Mesendoderm (in vitro differentiated cells): ENCODE results near the gene DENND5B.

Experiments used
- DNase-seq: peaks from one replicate; pipeline ENCODE4 v3.0.0; 2013
- H2AK5ac ChIP-seq: 2 replicates; pipeline ENCODE4 v1.6.1; 2013; ENCODE audit warnings: low read length, inconsistent platforms
- H2BK120ac ChIP-seq: 2 replicates; pipeline ENCODE4 v1.6.1; 2013; ENCODE audit warnings: low read depth, mild to moderate bottlenecking, low read length, moderate library complexity, mixed read lengths
- H2BK15ac ChIP-seq: replicated peaks from 2 replicates; pipeline ENCODE4 v1.6.1; 2013; ENCODE audit warnings: low read depth, mild to moderate bottlenecking, moderate library complexity
- H2BK5ac ChIP-seq: 2 replicates; pipeline ENCODE4 v1.6.1; 2013; ENCODE audit warnings: low read length, inconsistent platforms
- H3K18ac ChIP-seq: 2 replicates; pipeline ENCODE4 v1.6.1; 2013; ENCODE audit warnings: mild to moderate bottlenecking, low read length, mixed read lengths
- H3K23ac ChIP-seq: one replicate; pipeline ENCODE4 v1.6.1; 2013; ENCODE audit warnings: low read length
- H3K27ac ChIP-seq: 2 replicates; pipeline ENCODE4 v1.5.1; 2013; ENCODE audit warnings: low read depth, mild to moderate bottlenecking, inconsistent platforms, low read length, moderate library complexity
- H3K27me3 ChIP-seq: 2 replicates; pipeline ENCODE4 v1.6.1; 2013; ENCODE audit warnings: low read length, control low read depth, mild to moderate bottlenecking, inconsistent platforms; ENCODE audit not compliant: insufficient read depth, poor library complexity
- H3K36me3 ChIP-seq: 2 replicates; pipeline ENCODE4 v1.6.1; 2013; ENCODE audit warnings: low read length, inconsistent platforms; ENCODE audit not compliant: control insufficient read depth, insufficient read depth
- H3K4ac ChIP-seq: one replicate; pipeline ENCODE4 v1.6.1; 2013; ENCODE audit warnings: low read depth, mild to moderate bottlenecking, low read length, moderate library complexity
- H3K4me1 ChIP-seq: 2 replicates; pipeline ENCODE4 v1.6.1; 2013; ENCODE audit warnings: low read depth, low read length, inconsistent platforms; ENCODE audit not compliant: control insufficient read depth
- H3K4me2 ChIP-seq: 2 replicates; pipeline ENCODE4 v1.6.1; 2013; ENCODE audit warnings: low read length
- H3K4me3 ChIP-seq: 2 replicates; pipeline ENCODE4 v1.5.1; 2013; ENCODE audit warnings: mild to moderate bottlenecking, low read length
- H3K56ac ChIP-seq: one replicate; pipeline ENCODE4 v1.6.1; 2013; ENCODE audit warnings: low read length
- H3K79me1 ChIP-seq: 2 replicates; pipeline ENCODE4 v1.6.1; 2013; ENCODE audit warnings: low read length, inconsistent platforms
- H3K79me2 ChIP-seq: 2 replicates; pipeline ENCODE4 v1.6.1; 2013; ENCODE audit warnings: mild to moderate bottlenecking, low read length; ENCODE audit not compliant: control insufficient read depth, insufficient read depth
- H3K9ac ChIP-seq: 2 replicates; pipeline ENCODE4 v1.6.1; 2013; ENCODE audit warnings: low read length, inconsistent platforms
- H4K5ac ChIP-seq: one replicate; pipeline ENCODE4 v1.6.1; 2013; ENCODE audit warnings: low read length
- H4K8ac ChIP-seq: one replicate; pipeline ENCODE4 v1.6.1; 2013; ENCODE audit warnings: low read depth, mild to moderate bottlenecking, control low read depth, low read length, moderate library complexity
- WGBS: extraction: QIAGEN DNeasy Blood & Tissue Kit; methylation state at CpG from one replicate; pipeline ENCODE4 v1.1.7; 2013; ENCODE audit warnings: low lambda C conversion rate, missing lambda C conversion rate; ENCODE audit not compliant: insufficient coverage; ENCODE audit errors: extremely low coverage; 5-methylcytosine and 5-hydroxymethylcytosine counted together

Gene DENND5B

DNA sequence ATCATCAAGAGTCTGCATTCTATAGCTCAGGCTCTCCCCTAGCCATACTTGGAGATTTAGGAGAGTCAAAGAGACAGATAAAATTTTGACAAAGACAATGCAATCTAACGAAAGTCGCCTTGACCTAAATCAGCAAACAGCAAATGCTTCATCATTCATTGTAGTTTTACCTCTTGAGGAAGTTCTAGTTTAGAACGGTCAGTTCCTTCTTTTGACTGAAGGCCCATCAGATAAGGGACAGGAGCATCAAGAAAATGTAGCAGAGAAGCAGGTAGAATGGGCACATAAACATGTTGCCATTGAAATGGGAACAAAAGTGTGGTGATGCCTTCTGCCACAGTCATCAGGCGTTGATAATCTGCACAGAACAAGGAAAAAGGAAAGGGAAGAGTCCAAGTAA, 130.9 kb downstream of the DENND5B start:
- H3K18ac ChIP-seq: no peak overlapping the region
- H3K4ac ChIP-seq: no peak overlapping the region
- H2BK5ac ChIP-seq: no peak overlapping the region
- no peak overlapping the region for H2BK120ac ChIP-seq
- H2BK15ac ChIP-seq: no peak overlapping the region
- no peak overlapping the region for H3K23ac ChIP-seq
- H3K4me1 ChIP-seq: no peaks in the 10 kb centered on the region
- no peaks in the 10 kb centered on the region for H3K79me2 ChIP-seq
- H3K56ac ChIP-seq: no peak overlapping the region
- no peak overlapping the region for H2AK5ac ChIP-seq
- no peaks in the 10 kb centered on the region for H3K27me3 ChIP-seq
- no CpG with 5 or more reads among the region's 4 CpGs for WGBS
- H3K4me2 ChIP-seq: no peak overlapping the region
- no peak overlapping the region for H4K8ac ChIP-seq
- no peak for DNase-seq
- H3K4me3 ChIP-seq: no peak overlapping the region
- H3K79me1 ChIP-seq: no peaks in the 10 kb centered on the region
- H4K5ac ChIP-seq: no peak overlapping the region
- H3K9ac ChIP-seq: no peak overlapping the region
- no peak overlapping the region for H3K27ac ChIP-seq
- no peaks in the 10 kb centered on the region for H3K36me3 ChIP-seq

DNA sequence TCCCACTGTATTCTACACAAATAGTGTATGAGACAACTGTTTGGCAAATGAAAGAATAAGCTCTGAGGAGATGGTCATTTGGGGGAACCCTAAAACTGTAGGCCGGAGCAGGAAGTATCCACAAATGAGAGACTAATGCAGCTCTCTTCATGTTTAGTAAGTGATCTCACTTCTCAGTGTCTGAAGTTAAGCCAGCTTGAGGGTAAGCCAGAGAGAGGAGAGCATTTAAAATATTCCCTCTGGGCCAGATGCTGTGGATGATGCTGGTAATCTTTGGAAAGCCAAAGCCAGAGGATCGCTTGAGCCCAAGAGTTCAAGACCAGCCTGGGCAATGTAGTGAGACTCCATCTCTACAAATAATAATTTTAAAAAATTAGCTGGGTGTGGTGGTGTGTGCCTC, 134.4 kb downstream of the DENND5B start:
- DNase-seq: no peak
- Histone ChIP-seq H3K4ac (no peak overlapping the region), H2BK120ac (no peak overlapping the region), H3K4me2 (no peak overlapping the region), H3K4me3 (no peak overlapping the region), H3K27ac (no peak overlapping the region), H4K8ac (no peak overlapping the region), H3K27me3 (no peaks in the 10 kb centered on the region), H2BK5ac (no peak overlapping the region), H3K56ac (no peak overlapping the region), H3K9ac (no peak overlapping the region), H3K79me1 (no peaks in the 10 kb centered on the region), H2BK15ac (no peak overlapping the region), H4K5ac (no peak overlapping the region), H2AK5ac (no peak overlapping the region), H3K36me3 (no peaks in the 10 kb centered on the region), H3K79me2 (no peaks in the 10 kb centered on the region), H3K23ac (no peak overlapping the region), H3K4me1 (no peaks in the 10 kb centered on the region), H3K18ac (no peak overlapping the region)
- no CpG with 5 or more reads among the region's 2 CpGs for WGBS

- Histone ChIP-seq H3K9ac (no peak overlapping the region), H3K18ac (no peak overlapping the region), H3K56ac (no peak overlapping the region), H3K79me1 (no peaks in the 10 kb centered on the region), H3K4me3 (no peak overlapping the region), H3K23ac (no peak overlapping the region), H4K8ac (no peak overlapping the region), H2BK15ac (no peak overlapping the region), H3K27me3 (no peaks in the 10 kb centered on the region), H3K36me3 (no peaks in the 10 kb centered on the region), H2BK5ac (no peak overlapping the region), H3K4me2 (no peak overlapping the region), H4K5ac (no peak overlapping the region), H2BK120ac (no peak overlapping the region), H3K4ac (no peak overlapping the region), H3K4me1 (no peaks in the 10 kb centered on the region), H3K79me2 (no peaks in the 10 kb centered on the region), H2AK5ac (no peak overlapping the region), H3K27ac (no peak overlapping the region)
- WGBS: no CpG with 5 or more reads among the region's 2 CpGs
- peak; percentile 23 for DNase-seq
Observed at GRCh38 chr12:31444736-31445135, 146.2 kb downstream of the DENND5B start.

- no peaks in the 10 kb centered on the region for H3K79me2 ChIP-seq
Observed at GRCh38 chr12:31440586-31440985, 150.3 kb downstream of the DENND5B start.

DNA sequence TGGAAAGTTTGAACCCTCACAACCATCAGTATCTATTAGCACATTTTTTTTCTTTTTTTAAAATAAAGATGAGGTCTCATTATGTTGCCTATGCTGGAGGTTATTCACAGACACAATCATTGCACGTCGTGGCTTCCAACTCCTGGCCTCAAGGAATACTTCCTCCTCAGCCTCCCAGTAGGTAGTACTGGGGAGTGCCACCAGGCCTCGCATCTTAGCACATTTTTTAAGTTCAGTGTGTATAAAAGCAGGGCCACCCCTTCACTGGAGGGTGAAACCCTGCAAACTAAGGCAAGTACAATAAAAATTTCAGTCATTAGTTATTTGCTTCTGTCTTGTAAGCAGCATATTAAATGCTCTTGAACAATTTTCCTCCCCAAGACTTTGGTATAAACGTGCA, 150.8 kb downstream of the DENND5B start:
- no peak overlapping the region for H3K56ac ChIP-seq
- DNase-seq: peak; percentile 6
- H3K27me3 ChIP-seq: no peaks in the 10 kb centered on the region
- no peak overlapping the region for H2BK120ac ChIP-seq
- no peaks in the 10 kb centered on the region for H3K36me3 ChIP-seq
- no peak overlapping the region for H2AK5ac ChIP-seq
- H2BK15ac ChIP-seq: no peak overlapping the region
- no peak overlapping the region for H4K5ac ChIP-seq
- no peaks in the 10 kb centered on the region for H3K79me1 ChIP-seq
- no CpG with 5 or more reads among the region's 4 CpGs for WGBS
- H3K18ac ChIP-seq: no peak overlapping the region
- no peak overlapping the region for H3K4me2 ChIP-seq
- H2BK5ac ChIP-seq: no peak overlapping the region
- no peak overlapping the region for H3K4ac ChIP-seq
- no peak overlapping the region for H3K23ac ChIP-seq
- H3K79me2 ChIP-seq: no peaks in the 10 kb centered on the region
- no peak overlapping the region for H3K4me3 ChIP-seq
- H4K8ac ChIP-seq: no peak overlapping the region
- no peaks in the 10 kb centered on the region for H3K4me1 ChIP-seq
- H3K9ac ChIP-seq: no peak overlapping the region
- no peak overlapping the region for H3K27ac ChIP-seq

More at GRCh38 chr12:31440586-31440985, 150.3 kb downstream of the DENND5B start:
- no peak overlapping the region for H4K5ac ChIP-seq
- H3K4me2 ChIP-seq: no peak overlapping the region
- H3K4me3 ChIP-seq: no peak overlapping the region
- no peak overlapping the region for H3K18ac ChIP-seq
- no peak overlapping the region for H2BK5ac ChIP-seq
- no peaks in the 10 kb centered on the region for H3K79me1 ChIP-seq
- no peaks in the 10 kb centered on the region for H3K36me3 ChIP-seq
- H3K27ac ChIP-seq: no peak overlapping the region
- H4K8ac ChIP-seq: no peak overlapping the region
- H3K4ac ChIP-seq: no peak overlapping the region
- no peak overlapping the region for H3K23ac ChIP-seq
- no peak overlapping the region for H3K56ac ChIP-seq
- no peak overlapping the region for H3K9ac ChIP-seq
- no peak overlapping the region for H2BK120ac ChIP-seq
- WGBS: no CpG with 5 or more reads among the region's 4 CpGs
- no peak overlapping the region for H2AK5ac ChIP-seq
- H2BK15ac ChIP-seq: no peak overlapping the region
- no peak for DNase-seq
- no peaks in the 10 kb centered on the region for H3K27me3 ChIP-seq
- no peaks in the 10 kb centered on the region for H3K4me1 ChIP-seq

GRCh38 chr12:31431721-31432240, 159.2 kb downstream of the DENND5B start:
- DNase-seq: no peak
- H3K27me3 ChIP-seq: no peaks in the 10 kb centered on the region
- no CpG with 5 or more reads among the region's 2 CpGs for WGBS
- H3K4ac ChIP-seq: no peak overlapping the region
- H2AK5ac ChIP-seq: no peak overlapping the region
- H3K9ac ChIP-seq: no peak overlapping the region
- H3K4me1 ChIP-seq: no peaks in the 10 kb centered on the region
- H2BK15ac ChIP-seq: no peak overlapping the region
- no peak overlapping the region for H2BK120ac ChIP-seq
- H3K18ac ChIP-seq: no peak overlapping the region
- no peak overlapping the region for H4K8ac ChIP-seq
- H3K79me2 ChIP-seq: no peaks in the 10 kb centered on the region
- H3K4me3 ChIP-seq: no peak overlapping the region
- no peaks in the 10 kb centered on the region for H3K79me1 ChIP-seq
- H3K36me3 ChIP-seq: no peaks in the 10 kb centered on the region
- H3K27ac ChIP-seq: no peak overlapping the region
- no peak overlapping the region for H3K23ac ChIP-seq
- H3K4me2 ChIP-seq: no peak overlapping the region
- H4K5ac ChIP-seq: no peak overlapping the region
- no peak overlapping the region for H2BK5ac ChIP-seq
- H3K56ac ChIP-seq: no peak overlapping the region
